ENCODE results near the gene DDX17. TPM values are rescaled to one million over a fixed set of nuclear protein-coding genes. Genes with fewer than 3 reads are reported as not detected.

DDX17 gene
- total RNA-seq, 1 donor: 496 TPM

DNA sequence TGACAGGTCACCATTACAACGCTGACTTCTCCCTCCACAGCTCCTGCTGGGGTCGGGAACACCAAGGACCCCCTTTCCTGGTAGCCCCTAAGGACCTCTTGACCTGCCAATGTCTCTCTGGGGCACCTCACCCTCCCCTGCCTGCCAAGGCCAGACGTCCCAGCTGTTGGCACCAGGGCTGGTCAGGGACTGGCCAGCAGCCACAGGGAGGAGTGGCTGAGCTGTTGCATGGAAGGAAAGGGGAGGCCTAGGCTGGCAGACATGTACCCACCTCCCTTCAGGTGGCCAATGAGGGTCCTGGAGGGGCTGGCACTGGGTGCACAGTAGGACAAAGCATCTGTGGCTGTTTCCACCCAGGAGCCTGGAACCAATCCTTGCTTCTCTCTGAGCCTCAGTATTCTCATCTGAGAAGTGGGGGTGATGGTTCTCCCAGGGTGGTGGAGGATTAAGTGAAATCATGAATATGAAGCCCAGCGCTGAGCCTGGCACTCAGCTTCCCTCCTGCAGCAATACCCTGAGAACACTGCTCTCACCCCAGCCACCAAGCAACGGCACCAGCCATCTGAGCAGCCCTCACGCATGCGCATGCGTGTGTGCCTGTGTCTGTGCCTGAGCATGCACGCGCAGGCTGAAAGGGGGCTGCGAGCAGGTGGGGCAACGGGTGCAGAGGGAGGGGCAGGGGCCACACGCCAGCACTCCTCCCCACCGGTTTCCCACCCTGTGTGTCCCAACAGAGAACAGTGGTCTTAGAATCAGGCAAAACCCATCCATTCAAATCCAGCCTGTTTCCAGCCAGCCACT is 57.0 kb downstream of the DDX17 start:
- no peak overlapping the region for H3K4me3 ChIP-seq (ENCODE audit: insufficient read depth, low read length)
- H3K27me3 ChIP-seq (ENCODE audit: insufficient read depth, low read length): peaks cover 57% of the 10 kb centered on the region
- H3K9me3 ChIP-seq (ENCODE audit: low read depth, low read length): no peaks in the 10 kb centered on the region

DNA sequence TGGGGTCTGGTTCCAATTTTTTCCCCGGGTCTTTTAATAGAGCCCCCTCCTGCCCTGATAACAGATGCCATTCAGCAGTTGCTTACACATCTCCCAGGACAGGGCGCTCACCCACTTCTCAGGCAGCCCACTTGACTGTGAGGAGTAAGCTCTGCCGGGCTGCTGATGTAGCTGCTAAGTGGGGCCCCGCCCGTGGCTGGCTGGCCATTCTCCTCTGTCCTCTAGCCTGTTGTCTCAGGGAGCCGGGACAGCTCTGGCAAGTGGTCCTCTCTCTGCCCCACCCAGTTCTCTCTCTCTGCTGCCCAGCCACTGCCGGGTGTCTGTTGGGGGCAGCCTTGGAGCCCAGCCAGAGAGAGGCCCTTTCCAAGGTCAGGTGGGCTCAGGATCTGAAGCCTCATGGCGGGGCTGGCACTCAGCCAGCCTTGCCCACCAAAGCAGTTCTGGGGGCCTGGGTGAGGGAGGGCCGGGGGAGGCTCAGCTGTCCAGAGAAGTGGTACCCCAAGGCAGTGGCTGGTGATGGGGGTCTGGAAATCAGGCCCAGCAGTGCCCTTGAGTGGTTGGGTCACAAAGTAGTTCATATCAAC is 60.0 kb downstream of the DDX17 start:
- H3K4me1 ChIP-seq (ENCODE audit: insufficient read depth, low read length): no peaks in the 10 kb centered on the region
- no peaks in the 10 kb centered on the region for H4K20me1 ChIP-seq (ENCODE audit: insufficient read depth, low read length)
- TF ChIP-seq, protein P1, sequence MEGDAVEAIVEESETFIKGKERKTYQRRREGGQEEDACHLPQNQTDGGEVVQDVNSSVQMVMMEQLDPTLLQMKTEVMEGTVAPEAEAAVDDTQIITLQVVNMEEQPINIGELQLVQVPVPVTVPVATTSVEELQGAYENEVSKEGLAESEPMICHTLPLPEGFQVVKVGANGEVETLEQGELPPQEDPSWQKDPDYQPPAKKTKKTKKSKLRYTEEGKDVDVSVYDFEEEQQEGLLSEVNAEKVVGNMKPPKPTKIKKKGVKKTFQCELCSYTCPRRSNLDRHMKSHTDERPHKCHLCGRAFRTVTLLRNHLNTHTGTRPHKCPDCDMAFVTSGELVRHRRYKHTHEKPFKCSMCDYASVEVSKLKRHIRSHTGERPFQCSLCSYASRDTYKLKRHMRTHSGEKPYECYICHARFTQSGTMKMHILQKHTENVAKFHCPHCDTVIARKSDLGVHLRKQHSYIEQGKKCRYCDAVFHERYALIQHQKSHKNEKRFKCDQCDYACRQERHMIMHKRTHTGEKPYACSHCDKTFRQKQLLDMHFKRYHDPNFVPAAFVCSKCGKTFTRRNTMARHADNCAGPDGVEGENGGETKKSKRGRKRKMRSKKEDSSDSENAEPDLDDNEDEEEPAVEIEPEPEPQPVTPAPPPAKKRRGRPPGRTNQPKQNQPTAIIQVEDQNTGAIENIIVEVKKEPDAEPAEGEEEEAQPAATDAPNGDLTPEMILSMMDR (IDR thresholded peaks at IDR 0.05; ENCODE audit: extremely low read depth, low read depth, low read length): no peak
- H3K36me3 ChIP-seq (ENCODE audit: insufficient read depth, low read length): no peaks in the 10 kb centered on the region
- H3K4me3 ChIP-seq (ENCODE audit: insufficient read depth, low read length): no peak overlapping the region
- H3K27me3 ChIP-seq (ENCODE audit: insufficient read depth, low read length): peaks cover 43% of the 10 kb centered on the region
- no peak for DNase-seq (ENCODE audit: insufficient read length, low spot score, missing footprints)
- H3K27ac ChIP-seq (ENCODE audit: low read depth, low read length): no peak overlapping the region
- no peaks in the 10 kb centered on the region for H3K9me3 ChIP-seq (ENCODE audit: low read depth, low read length)
- no peaks in the 10 kb centered on the region for H3K79me2 ChIP-seq (ENCODE audit: insufficient read depth, low read length)
- no peak overlapping the region for H2AFZ ChIP-seq (ENCODE audit: low read length)
- no peak overlapping the region for H3K4me2 ChIP-seq (ENCODE audit: insufficient read depth, low read length)

More for the DNA sequence above, 57.0 kb downstream of the DDX17 start:
- Histone ChIP-seq H3K4me1 (ENCODE audit: insufficient read depth, low read length) (no peaks in the 10 kb centered on the region), H3K79me2 (ENCODE audit: insufficient read depth, low read length) (no peaks in the 10 kb centered on the region), H3K27ac (ENCODE audit: low read depth, low read length) (no peak overlapping the region), H3K4me2 (ENCODE audit: insufficient read depth, low read length) (no peak overlapping the region), H4K20me1 (ENCODE audit: insufficient read depth, low read length) (no peaks in the 10 kb centered on the region), H3K36me3 (ENCODE audit: insufficient read depth, low read length) (no peaks in the 10 kb centered on the region), H2AFZ (ENCODE audit: low read length) (no peak overlapping the region)
- TF ChIP-seq, protein P1 (IDR thresholded peaks at IDR 0.05; ENCODE audit: extremely low read depth, low read depth, low read length): no peak
- DNase-seq (ENCODE audit: insufficient read length, low spot score, missing footprints): no peak

DNA sequence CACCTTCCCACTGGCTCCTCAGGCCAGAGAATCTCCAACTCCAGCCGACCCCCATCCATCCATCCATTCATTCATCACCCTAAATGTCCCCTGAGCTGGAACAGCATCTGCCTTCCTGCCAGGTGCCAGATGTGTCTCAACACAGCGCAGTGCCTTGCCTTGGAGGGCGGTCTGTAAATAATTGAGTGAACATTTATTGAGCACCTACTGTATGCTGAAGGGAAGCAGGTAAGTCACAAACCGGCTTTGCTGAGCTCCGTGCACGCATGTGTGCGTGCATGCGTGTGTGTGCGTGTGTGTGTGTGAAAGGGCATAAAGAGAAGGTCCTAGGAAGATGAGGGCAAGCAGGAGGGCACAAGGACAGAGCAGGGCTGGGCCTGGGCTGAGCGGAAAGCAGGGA is 61.3 kb downstream of the DDX17 start:
- H3K27me3 ChIP-seq (ENCODE audit: insufficient read depth, low read length): peaks cover 30% of the 10 kb centered on the region
- no peaks in the 10 kb centered on the region for H3K9me3 ChIP-seq (ENCODE audit: low read depth, low read length)
- no peak overlapping the region for H3K27ac ChIP-seq (ENCODE audit: low read depth, low read length)
- H4K20me1 ChIP-seq (ENCODE audit: insufficient read depth, low read length): no peaks in the 10 kb centered on the region
- H3K4me2 ChIP-seq (ENCODE audit: insufficient read depth, low read length): no peak overlapping the region
- H2AFZ ChIP-seq (ENCODE audit: low read length): no peak overlapping the region
- no peaks in the 10 kb centered on the region for H3K79me2 ChIP-seq (ENCODE audit: insufficient read depth, low read length)
- H3K4me3 ChIP-seq (ENCODE audit: insufficient read depth, low read length): no peak overlapping the region
- DNase-seq (ENCODE audit: insufficient read length, low spot score, missing footprints): no peak
- H3K36me3 ChIP-seq (ENCODE audit: insufficient read depth, low read length): no peaks in the 10 kb centered on the region
- TF ChIP-seq, protein P1 (IDR thresholded peaks at IDR 0.05; ENCODE audit: extremely low read depth, low read depth, low read length): no peak
- H3K4me1 ChIP-seq (ENCODE audit: insufficient read depth, low read length): no peaks in the 10 kb centered on the region

Measured in osteoblast (primary cell).